ENCODE measurements around the gene KLHL40.

KLHL40 gene

DNA sequence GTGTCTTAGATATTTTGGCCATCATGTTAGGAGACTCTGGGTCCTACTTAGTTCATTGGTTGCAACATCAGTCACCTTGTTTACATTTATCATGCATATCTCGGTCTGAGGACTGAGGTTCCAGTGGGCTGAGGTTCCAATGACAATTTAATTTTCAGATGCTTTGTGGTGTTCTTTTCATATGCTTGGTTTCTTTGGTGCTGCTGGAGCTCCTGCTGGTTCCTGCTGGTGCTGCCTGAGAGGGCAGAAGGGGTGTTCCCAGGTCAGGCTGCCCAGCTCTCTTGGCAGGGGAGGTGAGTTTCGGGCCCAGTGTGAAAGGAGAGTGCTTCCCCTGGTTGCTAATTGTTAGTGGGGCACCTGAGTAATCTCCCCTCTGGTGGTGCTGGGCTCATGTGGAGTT lies 6.9 kb upstream of the KLHL40 start:
- H3K9ac ChIP-seq (ENCODE audit: low read depth, low read length), result no peak overlapping the region
- no peak overlapping the region for H3K4me3 ChIP-seq (ENCODE audit: low read length)
- H3K36me3 ChIP-seq (ENCODE audit: insufficient read depth, low read depth, low read length), result no peaks in the 10 kb centered on the region
- peaks cover 3% of the 10 kb centered on the region; the same call in 1 of the 2 replicates for H3K4me1 ChIP-seq (ENCODE audit: insufficient read depth, low read length)
- H3K9me3 ChIP-seq (ENCODE audit: insufficient read depth, low read depth, low read length), result peaks cover 5% of the 10 kb centered on the region; the same call in 1 of the 2 replicates
- H3K27me3 ChIP-seq (ENCODE audit: insufficient read depth, low read length), result no peaks in the 10 kb centered on the region
- no peak overlapping the region for H3K27ac ChIP-seq (ENCODE audit: low read length)

DNA sequence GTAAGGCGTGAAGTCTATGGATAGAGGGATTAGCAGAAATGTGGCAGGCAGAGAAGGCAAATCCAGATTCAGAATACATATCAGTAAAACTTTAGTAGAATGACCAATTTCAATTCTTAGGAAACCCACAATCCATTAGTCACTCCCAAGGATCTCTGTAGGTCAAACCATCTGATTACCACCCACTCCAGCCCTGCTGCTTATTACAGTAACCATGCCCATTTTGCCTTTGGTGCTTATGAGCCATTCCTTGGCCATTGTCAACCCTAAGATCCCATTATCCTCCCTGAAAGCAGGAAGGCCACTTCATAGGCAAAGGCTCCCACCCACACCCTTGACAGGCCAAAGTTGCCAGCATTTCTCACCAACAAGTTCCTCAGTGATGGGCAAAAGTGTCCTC lies 5.1 kb upstream of the KLHL40 start:
- Histone ChIP-seq H3K27ac (ENCODE audit: low read length) (no peak overlapping the region), H3K9me3 (ENCODE audit: insufficient read depth, low read depth, low read length) (peaks cover 5% of the 10 kb centered on the region; the same call in 1 of the 2 replicates), H3K9ac (ENCODE audit: low read depth, low read length) (no peak overlapping the region), H3K4me3 (ENCODE audit: low read length) (no peak overlapping the region), H3K27me3 (ENCODE audit: insufficient read depth, low read length) (no peaks in the 10 kb centered on the region), H3K4me1 (ENCODE audit: insufficient read depth, low read length) (peaks cover 3% of the 10 kb centered on the region; the same call in 1 of the 2 replicates), H3K36me3 (ENCODE audit: insufficient read depth, low read depth, low read length) (no peaks in the 10 kb centered on the region)

DNA sequence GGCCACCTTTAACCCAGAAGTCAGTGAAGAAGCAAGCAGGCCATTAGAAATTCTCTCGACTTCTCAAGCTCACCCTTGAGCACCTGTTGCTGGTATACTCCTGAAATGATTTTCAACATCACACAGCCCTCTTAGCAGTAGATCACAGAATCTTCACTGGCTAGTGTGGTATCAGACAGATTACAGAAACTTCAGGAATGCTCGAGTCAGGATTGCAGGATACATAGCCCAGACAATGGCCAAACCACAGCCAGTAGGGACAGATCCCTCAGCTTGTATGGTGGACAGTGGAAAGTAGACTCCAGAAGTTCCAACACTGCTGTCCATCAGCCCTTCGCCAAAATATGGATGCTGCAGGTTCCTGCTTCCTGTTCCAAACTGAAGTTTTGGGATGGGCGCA lies 4.5 kb upstream of the KLHL40 start:
- Histone ChIP-seq H3K36me3 (ENCODE audit: insufficient read depth, low read depth, low read length) (no peaks in the 10 kb centered on the region), H3K4me1 (ENCODE audit: insufficient read depth, low read length) (peaks cover 3% of the 10 kb centered on the region; the same call in 1 of the 2 replicates), H3K9me3 (ENCODE audit: insufficient read depth, low read depth, low read length) (peaks cover 4% of the 10 kb centered on the region; the same call in 1 of the 2 replicates), H3K9ac (ENCODE audit: low read depth, low read length) (no peak overlapping the region), H3K4me3 (ENCODE audit: low read length) (no peak overlapping the region), H3K27ac (ENCODE audit: low read length) (no peak overlapping the region), H3K27me3 (ENCODE audit: insufficient read depth, low read length) (no peaks in the 10 kb centered on the region)

DNA sequence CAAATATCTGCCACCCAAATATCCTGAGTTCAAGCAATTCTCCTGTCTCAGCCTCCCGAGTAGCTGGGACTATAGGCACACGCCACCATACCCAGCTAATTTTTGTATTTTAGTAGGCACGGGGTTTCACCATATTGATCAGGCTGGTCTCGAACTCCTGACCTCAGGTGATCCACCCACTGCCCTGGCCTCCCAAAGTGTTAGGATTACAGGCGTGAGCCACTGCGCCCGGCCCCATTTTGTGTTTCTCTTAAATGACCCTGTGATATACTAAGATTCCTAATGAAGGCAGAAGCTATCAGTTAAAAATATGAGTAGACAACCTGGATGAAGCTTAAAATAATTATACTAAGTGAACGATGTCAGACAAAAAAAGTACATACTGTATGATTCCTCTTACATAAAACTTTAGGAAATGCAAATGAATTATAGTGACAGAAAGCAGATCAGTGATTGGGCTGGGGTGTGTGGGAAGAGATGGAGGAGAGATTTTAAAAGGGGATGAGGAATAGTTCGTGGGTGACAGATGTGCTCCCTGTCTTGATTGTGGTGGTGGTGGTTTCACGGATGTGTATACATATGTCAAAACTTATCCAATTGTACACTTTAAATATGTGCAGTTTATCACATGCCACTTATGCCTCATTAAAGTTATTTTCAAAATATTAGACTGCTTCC lies 3.8 kb upstream of the KLHL40 start:
- Histone ChIP-seq H3K4me3 (ENCODE audit: low read length) (no peak overlapping the region), H3K27me3 (ENCODE audit: insufficient read depth, low read length) (no peaks in the 10 kb centered on the region), H3K4me1 (ENCODE audit: insufficient read depth, low read length) (peaks cover 3% of the 10 kb centered on the region; the same call in 1 of the 2 replicates), H3K9me3 (ENCODE audit: insufficient read depth, low read depth, low read length) (no peaks in the 10 kb centered on the region; the same call in 1 of the 2 replicates), H3K36me3 (ENCODE audit: insufficient read depth, low read depth, low read length) (no peaks in the 10 kb centered on the region), H3K9ac (ENCODE audit: low read depth, low read length) (no peak overlapping the region), H3K27ac (ENCODE audit: low read length) (no peak overlapping the region)

DNA sequence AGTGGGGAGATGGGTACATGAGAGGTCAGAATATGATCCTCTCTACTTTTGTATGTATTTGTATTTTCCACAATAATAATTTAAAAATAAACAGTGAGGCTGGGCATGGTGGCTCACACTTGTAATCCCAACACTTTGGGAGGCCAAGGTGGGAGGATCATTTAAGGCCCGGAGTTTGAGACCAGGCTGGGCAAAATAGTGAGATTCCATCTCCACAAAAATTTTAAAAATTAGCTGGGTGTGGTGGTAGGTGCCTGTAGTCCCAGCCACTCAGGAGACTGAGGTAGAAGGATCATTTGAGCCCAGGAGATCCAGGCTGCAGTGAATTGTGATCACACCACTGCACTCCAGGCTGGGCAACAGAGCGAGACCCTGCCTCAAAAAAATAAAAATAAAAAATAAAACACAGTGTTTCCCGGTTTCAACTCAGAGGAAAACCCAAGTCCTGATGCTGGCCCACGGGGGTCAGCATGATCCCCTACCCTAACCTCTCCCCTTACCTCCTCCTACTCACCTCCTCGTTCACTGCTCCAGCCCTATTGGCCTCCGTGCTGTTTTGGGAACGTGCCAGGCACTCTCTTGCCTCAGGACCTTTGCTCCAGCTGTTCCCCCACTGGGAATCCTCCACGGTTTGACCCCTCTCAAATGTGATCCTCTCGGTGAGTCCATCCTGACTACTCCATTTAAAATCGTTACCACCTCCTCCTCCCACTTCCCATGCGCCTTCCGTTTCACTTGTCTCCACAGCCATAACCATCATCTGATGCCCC lies 2.9 kb upstream of the KLHL40 start:
- Histone ChIP-seq H3K36me3 (ENCODE audit: insufficient read depth, low read depth, low read length) (no peaks in the 10 kb centered on the region), H3K9ac (ENCODE audit: low read depth, low read length) (no peak overlapping the region), H3K9me3 (ENCODE audit: insufficient read depth, low read depth, low read length) (no peaks in the 10 kb centered on the region), H3K27me3 (ENCODE audit: insufficient read depth, low read length) (no peaks in the 10 kb centered on the region), H3K4me3 (ENCODE audit: low read length) (no peak overlapping the region), H3K27ac (ENCODE audit: low read length) (no peak overlapping the region), H3K4me1 (ENCODE audit: insufficient read depth, low read length) (peaks cover 3% of the 10 kb centered on the region; the same call in 1 of the 2 replicates)

DNA sequence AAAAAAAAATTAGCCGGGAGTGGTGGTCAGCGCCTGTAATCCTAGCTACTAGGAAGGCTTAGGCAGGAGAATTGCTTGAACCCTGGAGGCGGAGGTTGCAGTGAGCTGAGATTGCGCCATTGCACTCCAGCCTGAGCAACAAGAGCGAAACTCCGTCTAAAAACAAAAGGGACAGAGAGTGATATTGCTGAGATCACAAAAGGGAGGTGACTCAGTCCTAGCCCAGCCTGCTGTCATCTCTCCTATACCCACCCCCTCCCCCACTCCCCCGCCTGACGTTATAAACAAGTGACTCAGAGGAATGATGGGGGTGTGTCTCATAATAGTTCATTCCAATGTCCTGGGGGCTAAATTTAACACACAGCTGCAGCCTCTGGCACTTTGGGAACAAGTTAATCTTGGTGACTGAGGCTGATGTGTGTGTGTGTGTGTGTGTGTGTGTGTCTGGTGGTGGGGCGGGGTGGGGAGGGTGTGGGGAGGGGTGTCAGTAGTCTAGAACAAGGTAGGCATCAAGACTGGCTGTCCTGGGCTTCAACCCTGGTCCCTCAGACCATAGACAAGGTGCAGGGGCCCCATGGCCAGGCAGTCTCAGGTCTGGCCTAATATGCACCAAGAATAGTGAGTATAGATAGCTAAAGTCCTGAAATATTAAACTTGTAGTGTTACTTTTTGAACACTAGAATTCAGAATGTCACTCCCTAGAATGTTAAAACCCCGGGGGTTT lies 1.3 kb upstream of the KLHL40 start:
- H3K4me3 ChIP-seq (ENCODE audit: low read length), result no peak overlapping the region
- no peak overlapping the region for H3K27ac ChIP-seq (ENCODE audit: low read length)
- H3K9me3 ChIP-seq (ENCODE audit: insufficient read depth, low read depth, low read length), result no peaks in the 10 kb centered on the region
- H3K36me3 ChIP-seq (ENCODE audit: insufficient read depth, low read depth, low read length), result no peaks in the 10 kb centered on the region
- H3K4me1 ChIP-seq (ENCODE audit: insufficient read depth, low read length), result no peaks in the 10 kb centered on the region; the same call in 1 of the 2 replicates
- H3K27me3 ChIP-seq (ENCODE audit: insufficient read depth, low read length), result no peaks in the 10 kb centered on the region
- H3K9ac ChIP-seq (ENCODE audit: low read depth, low read length), result no peak overlapping the region

DNA sequence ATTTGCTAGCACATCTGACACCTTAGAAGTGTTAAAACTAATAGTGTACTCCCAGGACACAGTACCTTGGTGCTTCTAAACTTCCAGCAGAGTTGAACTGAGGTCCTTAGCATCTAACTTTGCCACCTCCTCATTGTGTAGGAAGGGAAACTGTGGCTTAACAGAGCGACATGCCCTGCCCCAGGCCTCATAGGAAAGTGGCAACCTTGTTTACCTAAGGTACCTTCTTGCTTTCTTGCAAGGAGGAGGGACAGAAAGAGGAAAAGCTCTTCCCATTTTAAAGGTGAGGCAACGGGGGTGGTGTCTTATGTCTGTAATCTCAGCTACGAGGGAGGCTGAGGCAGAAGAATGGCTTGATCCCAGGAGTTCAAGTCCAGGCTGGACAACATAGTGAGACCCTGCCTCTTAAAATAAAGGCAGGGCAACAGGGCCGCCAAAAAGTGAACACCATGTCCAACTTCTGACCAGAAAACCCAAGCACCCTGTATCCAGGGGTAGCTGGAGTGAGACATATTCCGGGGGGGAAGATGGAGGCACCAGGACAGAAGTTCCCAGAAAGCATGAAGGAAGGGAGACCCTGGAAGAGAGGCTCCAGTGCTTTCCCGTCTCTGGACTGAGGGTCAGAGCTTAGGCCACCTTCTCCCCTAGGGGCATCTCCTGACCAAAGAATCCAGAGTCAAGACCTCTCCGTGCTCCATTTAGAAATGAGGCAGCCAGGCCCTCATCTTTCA lies 540 bp upstream of the KLHL40 start:
- Histone ChIP-seq H3K9ac (ENCODE audit: low read depth, low read length) (no peak overlapping the region), H3K9me3 (ENCODE audit: insufficient read depth, low read depth, low read length) (no peaks in the 10 kb centered on the region), H3K27me3 (ENCODE audit: insufficient read depth, low read length) (no peaks in the 10 kb centered on the region), H3K27ac (ENCODE audit: low read length) (no peak overlapping the region), H3K4me3 (ENCODE audit: low read length) (no peak overlapping the region), H3K36me3 (ENCODE audit: insufficient read depth, low read depth, low read length) (no peaks in the 10 kb centered on the region), H3K4me1 (ENCODE audit: insufficient read depth, low read length) (peaks cover 7% of the 10 kb centered on the region; the same call in 1 of the 2 replicates)

DNA sequence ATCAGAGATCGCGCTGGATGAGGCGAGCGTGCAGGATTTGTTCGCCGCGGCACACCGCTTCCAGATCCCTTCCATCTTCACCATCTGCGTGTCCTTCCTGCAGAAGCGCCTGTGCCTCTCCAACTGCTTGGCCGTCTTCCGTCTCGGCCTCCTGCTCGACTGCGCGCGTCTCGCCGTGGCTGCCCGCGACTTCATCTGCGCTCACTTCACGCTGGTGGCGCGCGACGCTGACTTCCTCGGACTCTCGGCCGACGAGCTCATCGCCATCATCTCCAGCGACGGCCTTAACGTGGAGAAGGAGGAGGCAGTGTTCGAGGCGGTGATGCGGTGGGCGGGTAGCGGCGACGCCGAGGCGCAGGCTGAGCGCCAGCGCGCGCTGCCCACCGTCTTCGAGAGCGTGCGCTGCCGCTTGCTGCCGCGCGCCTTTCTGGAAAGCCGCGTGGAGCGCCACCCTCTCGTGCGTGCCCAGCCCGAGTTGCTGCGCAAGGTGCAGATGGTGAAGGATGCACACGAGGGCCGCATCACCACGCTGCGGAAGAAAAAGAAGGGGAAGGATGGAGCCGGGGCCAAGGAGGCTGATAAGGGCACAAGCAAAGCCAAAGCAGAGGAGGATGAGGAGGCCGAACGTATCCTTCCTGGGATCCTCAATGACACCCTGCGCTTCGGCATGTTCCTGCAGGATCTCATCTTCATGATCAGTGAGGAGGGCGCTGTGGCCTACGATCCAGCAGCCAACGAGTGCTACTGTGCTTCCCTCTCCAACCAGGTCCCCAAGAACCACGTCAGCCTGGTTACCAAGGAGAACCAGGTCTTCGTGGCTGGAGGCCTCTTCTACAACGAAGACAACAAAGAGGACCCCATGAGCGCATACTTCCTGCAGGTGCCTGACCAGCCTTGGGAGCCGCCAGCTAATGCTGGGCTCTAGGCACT lies 819 bp downstream of the KLHL40 start:
- Histone ChIP-seq H3K27me3 (ENCODE audit: insufficient read depth, low read length) (no peaks in the 10 kb centered on the region), H3K9me3 (ENCODE audit: insufficient read depth, low read depth, low read length) (no peaks in the 10 kb centered on the region), H3K9ac (ENCODE audit: low read depth, low read length) (no peak overlapping the region), H3K36me3 (ENCODE audit: insufficient read depth, low read depth, low read length) (no peaks in the 10 kb centered on the region), H3K4me1 (ENCODE audit: insufficient read depth, low read length) (peaks cover 11% of the 10 kb centered on the region; the same call in 1 of the 2 replicates), H3K27ac (ENCODE audit: low read length) (no peak overlapping the region), H3K4me3 (ENCODE audit: low read length) (no peak overlapping the region)

DNA sequence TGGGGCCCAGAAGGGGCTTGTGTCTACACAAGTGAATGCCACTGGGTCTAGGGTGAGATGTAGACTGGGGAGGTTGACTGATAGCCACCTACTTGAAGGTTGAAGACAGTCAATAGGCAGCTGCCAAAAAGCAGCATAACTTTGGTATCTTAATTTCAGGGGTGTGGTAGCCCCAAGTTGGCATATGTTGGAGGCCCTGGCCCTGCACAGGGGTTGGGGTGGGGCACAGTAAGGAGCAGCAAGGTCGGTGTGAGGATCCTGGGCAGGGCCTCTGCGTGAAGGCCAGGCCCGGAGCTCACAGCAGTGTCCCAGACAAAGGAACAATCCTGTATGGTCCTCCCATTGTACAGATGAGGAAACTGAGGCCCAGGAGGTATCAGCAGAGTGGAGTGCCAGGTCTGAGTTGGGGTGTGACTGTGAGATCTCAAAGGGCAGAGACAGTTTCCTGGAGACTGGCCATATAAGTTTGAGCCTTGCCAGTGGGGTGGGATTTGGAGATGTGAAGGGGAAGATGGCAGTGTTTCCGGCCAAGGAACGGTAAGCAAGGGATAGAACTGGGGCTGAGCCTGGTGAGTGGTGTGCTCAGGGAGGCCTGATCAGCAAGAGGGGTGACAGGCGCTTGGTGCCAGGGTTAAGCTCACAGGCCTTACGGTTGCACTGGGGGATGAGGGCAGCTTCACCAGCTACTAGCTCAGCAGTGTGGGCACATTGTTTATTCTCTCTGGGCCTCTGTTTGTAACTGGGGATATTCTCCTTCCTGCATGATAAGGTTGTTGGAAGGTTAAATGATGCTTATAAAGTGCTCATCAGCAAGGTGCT lies 1.7 kb downstream of the KLHL40 start:
- Histone ChIP-seq H3K4me3 (ENCODE audit: low read length) (no peak overlapping the region), H3K9me3 (ENCODE audit: insufficient read depth, low read depth, low read length) (no peaks in the 10 kb centered on the region), H3K9ac (ENCODE audit: low read depth, low read length) (no peak overlapping the region), H3K27me3 (ENCODE audit: insufficient read depth, low read length) (no peaks in the 10 kb centered on the region), H3K36me3 (ENCODE audit: insufficient read depth, low read depth, low read length) (no peaks in the 10 kb centered on the region), H3K27ac (ENCODE audit: low read length) (no peak overlapping the region), H3K4me1 (ENCODE audit: insufficient read depth, low read length) (peaks cover 11% of the 10 kb centered on the region; the same call in 1 of the 2 replicates)

DNA sequence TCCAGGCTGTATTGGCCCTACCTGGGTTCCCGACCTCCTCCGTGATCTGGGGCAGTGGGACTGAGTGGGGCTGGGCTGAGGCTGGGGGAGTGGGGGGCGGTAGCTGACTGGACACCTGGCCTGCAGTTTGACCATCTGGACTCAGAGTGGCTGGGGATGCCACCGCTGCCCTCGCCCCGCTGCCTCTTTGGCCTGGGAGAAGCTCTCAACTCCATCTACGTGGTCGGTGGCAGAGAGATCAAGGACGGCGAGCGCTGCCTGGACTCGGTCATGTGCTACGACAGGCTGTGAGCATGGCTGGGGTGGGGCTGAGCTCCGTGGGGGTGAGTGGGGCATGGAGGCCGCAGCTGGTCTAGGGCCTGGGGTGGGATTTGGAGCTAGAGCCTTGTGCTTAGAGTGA lies 2.7 kb downstream of the KLHL40 start:
- H3K9ac ChIP-seq (ENCODE audit: low read depth, low read length), result no peak overlapping the region
- H3K4me3 ChIP-seq (ENCODE audit: low read length), result no peak overlapping the region
- no peaks in the 10 kb centered on the region for H3K27me3 ChIP-seq (ENCODE audit: insufficient read depth, low read length)

More for the DNA sequence above, 2.7 kb downstream of the KLHL40 start:
- Histone ChIP-seq H3K27ac (ENCODE audit: low read length) (no peak overlapping the region), H3K36me3 (ENCODE audit: insufficient read depth, low read depth, low read length) (no peaks in the 10 kb centered on the region), H3K4me1 (ENCODE audit: insufficient read depth, low read length) (peaks cover 11% of the 10 kb centered on the region; the same call in 1 of the 2 replicates), H3K9me3 (ENCODE audit: insufficient read depth, low read depth, low read length) (no peaks in the 10 kb centered on the region)

All from iPS-20b (cell line).